Stimulated activated CD4-positive, alpha-beta T cell treated with anti-CD3 and anti-CD28 coated beads, Interleukin-15, amount 100 ng/mL, for 24 hours (primary cell): ENCODE data around the gene PPM1D.

Source experiments
- DNase-seq: peaks from one replicate; pipeline ENCODE4 v3.0.0-alpha.2; 2020

PPM1D gene

GRCh38 chr17:60676758-60677307, 76.8 kb downstream of the PPM1D start:
- no peak for DNase-seq

- DNase-seq: peak; percentile 98
These were observed 77.5 kb downstream of the PPM1D start, which contains the start of gene BCAS3 for GRCh38 chr17:60677308-60678117. Gene BCAS3 (plus strand): TSS chr17:60677851.

GRCh38 chr17:60678118-60678444, 78.1 kb downstream of the PPM1D start:
- DNase-seq: no peak

GRCh38 chr17:60679287-60679686, 79.3 kb downstream of the PPM1D start:
- no peak for DNase-seq

- DNase-seq: no peak
These were observed 80.8 kb downstream of the PPM1D start for GRCh38 chr17:60680754-60681153.

- DNase-seq: no peak
These were observed 85.4 kb downstream of the PPM1D start for GRCh38 chr17:60685437-60685836.

GRCh38 chr17:60695960-60696359, 96.0 kb downstream of the PPM1D start:
- no peak for DNase-seq

- no peak for DNase-seq
These were observed 99.1 kb downstream of the PPM1D start for GRCh38 chr17:60699090-60699489.

GRCh38 chr17:60704170-60704569, 104.2 kb downstream of the PPM1D start:
- DNase-seq: no peak

- no peak for DNase-seq
These were observed 112.7 kb downstream of the PPM1D start for GRCh38 chr17:60712675-60713074.

- DNase-seq: no peak
These were observed 113.6 kb downstream of the PPM1D start for GRCh38 chr17:60713608-60714007.
